ENCODE results near the gene OR2A25. TPM values are rescaled to one million over a fixed set of nuclear protein-coding genes. Genes with fewer than 3 reads are reported as not detected.

Gene OR2A25
- not detected in 2 replicates for total RNA-seq

GRCh38 chr7:144069511-144069910 lies at the start of gene OR2A25:
TSS of gene OR2A25 (plus strand) at chr7:144069811. CDS start at chr7:144074220, 4,409 bp downstream.
- H3K4me3 Mint-ChIP-seq: no peak within 1 kb of the TSS
- H3K27ac Mint-ChIP-seq: no peak within 1 kb of the TSS
- intact Hi-C loops (cut with micrococcal nuclease): no loop called here
- no peaks in the 10 kb centered on the region for H3K9me3 Mint-ChIP-seq
- no peak for DNase-seq
- peaks cover 12% of the 10 kb centered on the region for H3K27me3 Mint-ChIP-seq
- H3K4me1 Mint-ChIP-seq: no peaks in the 10 kb centered on the region
- no peaks in the 10 kb centered on the region for H3K36me3 Mint-ChIP-seq (ENCODE audit: low read depth)

GRCh38 chr7:144020340-144020739 lies 49.3 kb upstream of the OR2A25 start:
- H3K27ac Mint-ChIP-seq: no peak overlapping the region
- H3K9me3 Mint-ChIP-seq: no peaks in the 10 kb centered on the region
- H3K4me1 Mint-ChIP-seq: no peaks in the 10 kb centered on the region
- no peak overlapping the region for H3K4me3 Mint-ChIP-seq
- no peak for DNase-seq
- H3K36me3 Mint-ChIP-seq (ENCODE audit: low read depth): no peaks in the 10 kb centered on the region
- peaks cover under 1% of the 10 kb centered on the region for H3K27me3 Mint-ChIP-seq
- intact Hi-C loops (cut with micrococcal nuclease): loop anchor here (5.0 to 10.0 kb wide), 2 partner anchors 33 to 116 kb away; partner anchors contain the start of gene TCAF1

- no peak overlapping the region for H3K27ac Mint-ChIP-seq
- H3K9me3 Mint-ChIP-seq: no peaks in the 10 kb centered on the region
- DNase-seq: no peak
- intact Hi-C loops (cut with micrococcal nuclease): loop anchor here (5.0 to 10.0 kb wide), 2 partner anchors 35 to 117 kb away; partner anchors contain the start of gene TCAF1
- no peaks in the 10 kb centered on the region for H3K4me1 Mint-ChIP-seq
- no peaks in the 10 kb centered on the region for H3K36me3 Mint-ChIP-seq (ENCODE audit: low read depth)
- no peak overlapping the region for H3K4me3 Mint-ChIP-seq
- no peaks in the 10 kb centered on the region for H3K27me3 Mint-ChIP-seq
Observed at GRCh38 chr7:144022169-144022568, 47.4 kb upstream of the OR2A25 start.

GRCh38 chr7:144023171-144023827 lies 46.3 kb upstream of the OR2A25 start:
- no peak overlapping the region for H3K27ac Mint-ChIP-seq
- intact Hi-C loops (cut with micrococcal nuclease): loop anchor here (5.0 to 10.0 kb wide), 2 partner anchors 36 to 118 kb away; partner anchors contain the start of gene TCAF1
- peaks cover 2% of the 10 kb centered on the region for H3K4me1 Mint-ChIP-seq
- no peak overlapping the region for H3K4me3 Mint-ChIP-seq
- no peaks in the 10 kb centered on the region for H3K36me3 Mint-ChIP-seq (ENCODE audit: low read depth)
- H3K9me3 Mint-ChIP-seq: no peaks in the 10 kb centered on the region
- no peaks in the 10 kb centered on the region for H3K27me3 Mint-ChIP-seq
- no peak for DNase-seq

GRCh38 chr7:144024213-144024612 lies 45.4 kb upstream of the OR2A25 start:
- Mint-ChIP-seq H3K4me3 (no peak overlapping the region), H3K27me3 (no peaks in the 10 kb centered on the region), H3K27ac (no peak overlapping the region), H3K9me3 (no peaks in the 10 kb centered on the region), H3K36me3 (ENCODE audit: low read depth) (no peaks in the 10 kb centered on the region), H3K4me1 (peaks cover 2% of the 10 kb centered on the region)
- DNase-seq: no peak
- intact Hi-C loops (cut with micrococcal nuclease): loop anchor here (5.0 to 10.0 kb wide), 2 partner anchors 37 to 119 kb away; partner anchors contain the start of gene TCAF1

- no peak overlapping the region for H3K27ac Mint-ChIP-seq
Observed at GRCh38 chr7:144026203-144026883, 43.3 kb upstream of the OR2A25 start.

GRCh38 chr7:144027070-144027469 lies 42.5 kb upstream of the OR2A25 start:
- no peaks in the 10 kb centered on the region for H3K36me3 Mint-ChIP-seq (ENCODE audit: low read depth)
- intact Hi-C loops (cut with micrococcal nuclease): loop anchor here (10.0 kb wide), 1 partner anchor 122 kb away; the partner anchor contains the start of gene TCAF1
- DNase-seq: no peak
- H3K27ac Mint-ChIP-seq: no peak overlapping the region
- no peak overlapping the region for H3K4me3 Mint-ChIP-seq
- H3K27me3 Mint-ChIP-seq: peaks cover 6% of the 10 kb centered on the region
- H3K4me1 Mint-ChIP-seq: peaks cover 2% of the 10 kb centered on the region
- no peaks in the 10 kb centered on the region for H3K9me3 Mint-ChIP-seq

More at GRCh38 chr7:144026203-144026883, 43.3 kb upstream of the OR2A25 start:
- no peak for DNase-seq
- Mint-ChIP-seq H3K9me3 (no peaks in the 10 kb centered on the region), H3K4me3 (no peak overlapping the region), H3K36me3 (ENCODE audit: low read depth) (no peaks in the 10 kb centered on the region), H3K4me1 (peaks cover 2% of the 10 kb centered on the region), H3K27me3 (peaks cover 3% of the 10 kb centered on the region)
- intact Hi-C loops (cut with micrococcal nuclease): loop anchor here (10.0 kb wide), 1 partner anchor 122 kb away; the partner anchor contains the start of gene TCAF1

- Mint-ChIP-seq H3K4me1 (peaks cover 2% of the 10 kb centered on the region), H3K9me3 (no peaks in the 10 kb centered on the region), H3K27me3 (peaks cover 12% of the 10 kb centered on the region), H3K36me3 (ENCODE audit: low read depth) (no peaks in the 10 kb centered on the region), H3K27ac (no peak overlapping the region), H3K4me3 (no peak overlapping the region)
- DNase-seq: no peak
- intact Hi-C loops (cut with micrococcal nuclease): loop anchor here (10.0 kb wide), 1 partner anchor 123 kb away; the partner anchor contains the start of gene TCAF1
Observed at GRCh38 chr7:144027974-144028373, 41.6 kb upstream of the OR2A25 start.

GRCh38 chr7:144028547-144028946 lies 41.1 kb upstream of the OR2A25 start:
- no peak overlapping the region for H3K4me3 Mint-ChIP-seq
- no peaks in the 10 kb centered on the region for H3K36me3 Mint-ChIP-seq (ENCODE audit: low read depth)
- peaks cover 14% of the 10 kb centered on the region for H3K27me3 Mint-ChIP-seq
- H3K27ac Mint-ChIP-seq: no peak overlapping the region
- no peaks in the 10 kb centered on the region for H3K9me3 Mint-ChIP-seq
- H3K4me1 Mint-ChIP-seq: peaks cover 2% of the 10 kb centered on the region
- DNase-seq: no peak
- intact Hi-C loops (cut with micrococcal nuclease): loop anchor here (10.0 kb wide), 1 partner anchor 124 kb away; the partner anchor contains the start of gene TCAF1

- intact Hi-C loops (cut with micrococcal nuclease): no loop called here
- H3K9me3 Mint-ChIP-seq: no peaks in the 10 kb centered on the region
- peaks cover 2% of the 10 kb centered on the region for H3K4me1 Mint-ChIP-seq
- H3K27ac Mint-ChIP-seq: no peak overlapping the region
- H3K27me3 Mint-ChIP-seq: peaks cover 14% of the 10 kb centered on the region
- no peak overlapping the region for H3K4me3 Mint-ChIP-seq
- no peak for DNase-seq
- no peaks in the 10 kb centered on the region for H3K36me3 Mint-ChIP-seq (ENCODE audit: low read depth)
Observed at GRCh38 chr7:144032516-144032915, 37.1 kb upstream of the OR2A25 start.

- intact Hi-C loops (cut with micrococcal nuclease): no loop called here
- Mint-ChIP-seq H3K27me3 (peaks cover 14% of the 10 kb centered on the region), H3K27ac (no peak overlapping the region), H3K36me3 (ENCODE audit: low read depth) (no peaks in the 10 kb centered on the region), H3K9me3 (no peaks in the 10 kb centered on the region), H3K4me3 (no peak overlapping the region), H3K4me1 (no peaks in the 10 kb centered on the region)
- DNase-seq: no peak
Observed at GRCh38 chr7:144032985-144033709, 36.5 kb upstream of the OR2A25 start.

- H3K36me3 Mint-ChIP-seq (ENCODE audit: low read depth): no peaks in the 10 kb centered on the region
- no peak overlapping the region for H3K4me3 Mint-ChIP-seq
- no peak for DNase-seq
- H3K27ac Mint-ChIP-seq: no peak overlapping the region
- no peaks in the 10 kb centered on the region for H3K9me3 Mint-ChIP-seq
- H3K27me3 Mint-ChIP-seq: peaks cover 14% of the 10 kb centered on the region
- H3K4me1 Mint-ChIP-seq: no peaks in the 10 kb centered on the region
- intact Hi-C loops (cut with micrococcal nuclease): no loop called here
Observed at GRCh38 chr7:144035385-144035784, 34.2 kb upstream of the OR2A25 start.

- H3K27ac Mint-ChIP-seq: no peak overlapping the region
Observed at GRCh38 chr7:144036302-144036885, 33.2 kb upstream of the OR2A25 start.

More at GRCh38 chr7:144036302-144036885, 33.2 kb upstream of the OR2A25 start:
- Mint-ChIP-seq H3K4me1 (no peaks in the 10 kb centered on the region), H3K9me3 (no peaks in the 10 kb centered on the region), H3K27me3 (peaks cover 11% of the 10 kb centered on the region), H3K4me3 (no peak overlapping the region), H3K36me3 (ENCODE audit: low read depth) (no peaks in the 10 kb centered on the region)
- no peak for DNase-seq
- intact Hi-C loops (cut with micrococcal nuclease): no loop called here
